Measurements from ENCODE around the gene TMTC1. TPM values are rescaled to one million over a fixed set of nuclear protein-coding genes. Genes with fewer than 3 reads are reported as not detected.

The TMTC1 gene
- total RNA-seq: 13.1 and 14.0 TPM in 2 replicates
- 2.8 and 6.8 TPM in 2 replicates for polyA plus RNA-seq

DNA sequence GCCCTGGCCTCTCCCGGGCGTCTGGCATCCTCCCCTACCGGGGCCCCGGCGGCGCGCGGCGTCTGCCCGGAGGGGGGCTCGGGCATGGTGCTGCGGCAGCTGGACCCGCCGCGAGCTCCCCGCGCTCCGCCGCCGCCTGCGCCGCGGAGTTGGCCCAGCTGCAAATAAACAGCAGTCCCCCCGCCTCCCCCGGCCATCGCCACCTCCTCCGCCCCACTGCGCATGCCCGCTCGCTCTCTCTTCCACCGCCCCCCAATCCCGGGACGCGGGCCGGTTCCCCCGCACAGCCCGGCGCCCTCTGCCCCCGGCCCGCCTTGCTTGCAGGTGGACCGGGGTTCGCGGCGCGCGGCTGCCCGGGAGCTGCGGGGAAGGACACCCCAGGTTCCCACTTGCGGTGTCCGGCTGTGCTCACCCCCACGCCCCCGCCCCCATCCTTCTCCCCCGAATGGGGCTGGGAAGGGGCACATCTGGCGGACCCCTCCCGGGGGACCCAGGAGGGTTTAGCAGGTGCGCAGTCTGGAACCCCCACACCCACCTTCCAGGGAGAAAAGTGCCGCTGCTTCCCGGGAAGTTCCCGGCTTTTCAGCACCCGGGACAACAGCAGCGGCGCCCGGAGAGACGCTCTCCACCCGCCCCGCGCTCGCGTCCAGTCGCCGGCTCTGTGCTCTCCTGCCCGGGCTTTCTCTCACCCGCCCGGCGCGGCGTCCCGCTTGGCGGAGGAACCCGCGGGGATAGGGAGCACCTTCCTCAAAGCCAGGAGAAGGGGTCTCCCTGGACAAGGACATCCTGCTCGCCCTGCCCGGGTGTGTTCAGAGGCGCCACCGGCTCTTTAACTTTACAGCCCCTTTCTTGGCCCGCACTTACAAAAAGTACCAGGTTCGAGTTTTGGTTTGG, at the start of gene TMTC1:
Gene TMTC1 (minus strand): TSS at position 170 of the 894 bp plus-strand sequence. CDS start 191 bp downstream, outside the sequence.
- peaks cover 8% of the 10 kb centered on the region for H3K9me3 ChIP-seq (ENCODE audit: low read depth)
- H3K27me3 ChIP-seq: peaks cover 31% of the 10 kb centered on the region
- DNase-seq (ENCODE audit: low spot score): peak; percentile 81
- 2% methylated on average over 33 of the region's 87 CpGs for WGBS (ENCODE audit: low lambda C conversion rate, missing lambda C conversion rate)
- peak within 1 kb of the TSS; percentile 71 for H3K27ac ChIP-seq
- no peaks in the 10 kb centered on the region for H4K20me1 ChIP-seq (ENCODE audit: insufficient read depth, poor library complexity, severe bottlenecking)
- H3K4me2 ChIP-seq: peak within 1 kb of the TSS; percentile 86
- no peaks in the 10 kb centered on the region for H3K36me3 ChIP-seq (replicated peaks; ENCODE audit: insufficient read depth, low read depth)
- H2AFZ ChIP-seq: peak within 1 kb of the TSS; percentile 81
- peaks cover 13% of the 10 kb centered on the region for H3K4me1 ChIP-seq (ENCODE audit: insufficient read depth)
- peak within 1 kb of the TSS; percentile 78 for H3K4me3 ChIP-seq
- H3K9me2 ChIP-seq (replicated peaks; ENCODE audit: insufficient read depth): no peaks in the 10 kb centered on the region
- TF ChIP-seq, protein P1, sequence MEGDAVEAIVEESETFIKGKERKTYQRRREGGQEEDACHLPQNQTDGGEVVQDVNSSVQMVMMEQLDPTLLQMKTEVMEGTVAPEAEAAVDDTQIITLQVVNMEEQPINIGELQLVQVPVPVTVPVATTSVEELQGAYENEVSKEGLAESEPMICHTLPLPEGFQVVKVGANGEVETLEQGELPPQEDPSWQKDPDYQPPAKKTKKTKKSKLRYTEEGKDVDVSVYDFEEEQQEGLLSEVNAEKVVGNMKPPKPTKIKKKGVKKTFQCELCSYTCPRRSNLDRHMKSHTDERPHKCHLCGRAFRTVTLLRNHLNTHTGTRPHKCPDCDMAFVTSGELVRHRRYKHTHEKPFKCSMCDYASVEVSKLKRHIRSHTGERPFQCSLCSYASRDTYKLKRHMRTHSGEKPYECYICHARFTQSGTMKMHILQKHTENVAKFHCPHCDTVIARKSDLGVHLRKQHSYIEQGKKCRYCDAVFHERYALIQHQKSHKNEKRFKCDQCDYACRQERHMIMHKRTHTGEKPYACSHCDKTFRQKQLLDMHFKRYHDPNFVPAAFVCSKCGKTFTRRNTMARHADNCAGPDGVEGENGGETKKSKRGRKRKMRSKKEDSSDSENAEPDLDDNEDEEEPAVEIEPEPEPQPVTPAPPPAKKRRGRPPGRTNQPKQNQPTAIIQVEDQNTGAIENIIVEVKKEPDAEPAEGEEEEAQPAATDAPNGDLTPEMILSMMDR (IDR thresholded peaks at IDR 0.05; ENCODE audit: poor library complexity): no peak
- no peak for TF ChIP-seq EZH2phosphoT487 (IDR thresholded peaks at IDR 0.05; ENCODE audit: low read depth, severe bottlenecking, unreplicated experiment)
- TF ChIP-seq EZH2 (IDR thresholded peaks at IDR 0.05; ENCODE audit: borderline replicate concordance): peak; percentile 61
- H3K79me2 ChIP-seq: peaks cover 27% of the 10 kb centered on the region

DNA sequence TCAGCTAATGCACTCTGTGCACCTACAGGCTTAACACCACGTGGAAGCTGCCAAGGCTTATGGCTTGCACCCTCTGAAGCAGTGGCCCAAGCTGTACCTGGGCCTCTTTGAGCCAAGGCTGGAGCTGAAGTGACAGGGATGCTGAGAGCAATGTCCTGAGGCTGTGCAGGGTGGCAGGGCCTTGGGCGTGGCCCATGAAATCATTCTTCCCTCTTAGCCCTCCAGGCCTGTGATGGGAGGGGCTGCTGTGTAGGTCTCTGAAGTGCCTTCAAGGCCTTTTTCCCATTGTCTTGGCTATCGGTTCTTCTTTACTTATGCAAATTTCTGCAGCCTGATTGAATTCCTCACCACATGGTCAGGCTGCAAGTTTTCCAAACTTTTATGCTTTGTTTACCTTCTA, 47.4 kb upstream of the TMTC1 start:
- H3K36me3 ChIP-seq (replicated peaks; ENCODE audit: insufficient read depth, low read depth): no peaks in the 10 kb centered on the region
- no peak overlapping the region for H3K4me2 ChIP-seq
- H3K4me1 ChIP-seq (ENCODE audit: insufficient read depth): no peaks in the 10 kb centered on the region
- no peak overlapping the region for H3K27ac ChIP-seq
- 88% methylated on average over 3 of the region's 3 CpGs for WGBS (ENCODE audit: low lambda C conversion rate, missing lambda C conversion rate)
- H2AFZ ChIP-seq: no peak overlapping the region
- TF ChIP-seq EZH2 (IDR thresholded peaks at IDR 0.05; ENCODE audit: borderline replicate concordance): no peak
- TF ChIP-seq, protein P1 (IDR thresholded peaks at IDR 0.05; ENCODE audit: poor library complexity): no peak
- no peak for TF ChIP-seq EZH2phosphoT487 (IDR thresholded peaks at IDR 0.05; ENCODE audit: low read depth, severe bottlenecking, unreplicated experiment)
- H3K4me3 ChIP-seq: no peak overlapping the region
- no peaks in the 10 kb centered on the region for H3K27me3 ChIP-seq
- H3K9me2 ChIP-seq (replicated peaks; ENCODE audit: insufficient read depth): no peaks in the 10 kb centered on the region
- H3K9me3 ChIP-seq (ENCODE audit: low read depth): no peaks in the 10 kb centered on the region
- H4K20me1 ChIP-seq (ENCODE audit: insufficient read depth, poor library complexity, severe bottlenecking): no peaks in the 10 kb centered on the region
- DNase-seq (ENCODE audit: low spot score): no peak
- no peaks in the 10 kb centered on the region for H3K79me2 ChIP-seq

DNA sequence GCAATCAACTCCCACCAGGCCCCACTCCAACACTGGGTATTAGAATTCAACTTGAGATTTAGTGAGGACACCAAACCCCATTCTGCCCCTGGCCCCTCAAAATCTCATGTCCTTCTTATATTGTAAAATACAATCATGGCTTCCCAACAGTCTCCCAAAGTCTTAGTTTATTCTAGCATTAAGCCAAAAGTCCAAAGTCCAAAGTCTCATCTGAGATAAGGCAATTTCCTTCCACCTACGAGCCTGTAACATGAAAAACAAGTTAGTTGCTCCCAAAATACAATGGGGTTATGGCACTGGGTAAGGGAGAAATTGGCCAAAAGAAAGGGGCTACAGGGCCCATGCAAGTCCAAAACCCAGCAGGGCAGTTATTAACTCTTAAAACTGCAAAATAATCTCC, 46.6 kb upstream of the TMTC1 start:
- Histone ChIP-seq H3K79me2 (no peaks in the 10 kb centered on the region), H3K27ac (no peak overlapping the region), H3K4me1 (ENCODE audit: insufficient read depth) (no peaks in the 10 kb centered on the region), H3K9me2 (replicated peaks; ENCODE audit: insufficient read depth) (no peaks in the 10 kb centered on the region), H2AFZ (no peak overlapping the region), H3K4me3 (no peak overlapping the region), H3K9me3 (ENCODE audit: low read depth) (no peaks in the 10 kb centered on the region), H3K4me2 (no peak overlapping the region), H3K36me3 (replicated peaks; ENCODE audit: insufficient read depth, low read depth) (no peaks in the 10 kb centered on the region), H3K27me3 (no peaks in the 10 kb centered on the region), H4K20me1 (ENCODE audit: insufficient read depth, poor library complexity, severe bottlenecking) (no peaks in the 10 kb centered on the region)
- WGBS (ENCODE audit: low lambda C conversion rate, missing lambda C conversion rate): 52% methylated on average over 1 of the region's 1 CpG
- DNase-seq (ENCODE audit: low spot score): peak; percentile 18
- no peak for TF ChIP-seq EZH2 (IDR thresholded peaks at IDR 0.05; ENCODE audit: borderline replicate concordance)
- TF ChIP-seq, protein P1 (IDR thresholded peaks at IDR 0.05; ENCODE audit: poor library complexity): no peak
- TF ChIP-seq EZH2phosphoT487 (IDR thresholded peaks at IDR 0.05; ENCODE audit: low read depth, severe bottlenecking, unreplicated experiment): no peak

All from hepatocyte (in vitro differentiated cells).